ENCODE data around the gene OTUD7B. TPM values are rescaled to one million over a fixed set of nuclear protein-coding genes. Genes with fewer than 3 reads are reported as not detected.

The OTUD7B gene
- total RNA-seq, 1 experiment from 2014 or later = 11.9 TPM

GRCh38 chr1:150008699-150009098 is 1.8 kb downstream of the OTUD7B start:
- in situ Hi-C loops (cut with HindIII; ENCODE audit: low sequenced_read_pairs) = no loop called here
- no peak for DNase-seq (ENCODE audit: low spot score)

- DNase-seq (ENCODE audit: low spot score) = no peak
- in situ Hi-C loops (cut with HindIII; ENCODE audit: low sequenced_read_pairs) = no loop called here
Observed at GRCh38 chr1:150006881-150007421, 3.6 kb downstream of the OTUD7B start.

GRCh38 chr1:150005606-150006005 is 4.9 kb downstream of the OTUD7B start:
- DNase-seq (ENCODE audit: low spot score) = no peak
- in situ Hi-C loops (cut with HindIII; ENCODE audit: low sequenced_read_pairs) = no loop called here

- DNase-seq (ENCODE audit: low spot score) = no peak
- in situ Hi-C loops (cut with HindIII; ENCODE audit: low sequenced_read_pairs) = no loop called here
Observed at GRCh38 chr1:150003801-150004200, 6.7 kb downstream of the OTUD7B start.

- in situ Hi-C loops (cut with HindIII; ENCODE audit: low sequenced_read_pairs) = no loop called here
- no peak for DNase-seq (ENCODE audit: low spot score)
Observed at GRCh38 chr1:150002217-150002616, 8.3 kb downstream of the OTUD7B start.

GRCh38 chr1:150001415-150001814 is 9.1 kb downstream of the OTUD7B start:
- DNase-seq (ENCODE audit: low spot score) = peak; percentile 25
- in situ Hi-C loops (cut with HindIII; ENCODE audit: low sequenced_read_pairs) = no loop called here

- DNase-seq (ENCODE audit: low spot score) = no peak
Observed at GRCh38 chr1:149997585-149998262, 12.8 kb downstream of the OTUD7B start.

GRCh38 chr1:149995927-149996326 is 14.6 kb downstream of the OTUD7B start:
- in situ Hi-C loops (cut with HindIII; ENCODE audit: low sequenced_read_pairs) = no loop called here
- DNase-seq (ENCODE audit: low spot score) = no peak

More at GRCh38 chr1:149997585-149998262, 12.8 kb downstream of the OTUD7B start:
- in situ Hi-C loops (cut with HindIII; ENCODE audit: low sequenced_read_pairs) = no loop called here

- in situ Hi-C loops (cut with HindIII; ENCODE audit: low sequenced_read_pairs) = no loop called here
Observed at GRCh38 chr1:149993764-149994163, 16.8 kb downstream of the OTUD7B start.

GRCh38 chr1:149993181-149993580 is 17.3 kb downstream of the OTUD7B start:
- in situ Hi-C loops (cut with HindIII; ENCODE audit: low sequenced_read_pairs) = no loop called here
- no peak for DNase-seq (ENCODE audit: low spot score)

More at GRCh38 chr1:149993764-149994163, 16.8 kb downstream of the OTUD7B start:
- DNase-seq (ENCODE audit: low spot score) = no peak

GRCh38 chr1:149987297-149987595 is 23.3 kb downstream of the OTUD7B start:
- in situ Hi-C loops (cut with HindIII; ENCODE audit: low sequenced_read_pairs) = no loop called here
- DNase-seq (ENCODE audit: low spot score) = no peak

GRCh38 chr1:149986486-149987296 is 23.8 kb downstream of the OTUD7B start:
- in situ Hi-C loops (cut with HindIII; ENCODE audit: low sequenced_read_pairs) = no loop called here
- no peak for DNase-seq (ENCODE audit: low spot score)

GRCh38 chr1:149979972-149980540 is 30.5 kb downstream of the OTUD7B start:
- DNase-seq (ENCODE audit: low spot score) = no peak
- in situ Hi-C loops (cut with HindIII; ENCODE audit: low sequenced_read_pairs) = no loop called here

- no peak for DNase-seq (ENCODE audit: low spot score)
Observed at GRCh38 chr1:149979245-149979971, 31.1 kb downstream of the OTUD7B start.

GRCh38 chr1:149978547-149979023 is 31.9 kb downstream of the OTUD7B start:
- DNase-seq (ENCODE audit: low spot score) = no peak
- in situ Hi-C loops (cut with HindIII; ENCODE audit: low sequenced_read_pairs) = no loop called here

More at GRCh38 chr1:149979245-149979971, 31.1 kb downstream of the OTUD7B start:
- in situ Hi-C loops (cut with HindIII; ENCODE audit: low sequenced_read_pairs) = no loop called here

- in situ Hi-C loops (cut with HindIII; ENCODE audit: low sequenced_read_pairs) = no loop called here
- no peak for DNase-seq (ENCODE audit: low spot score)
Observed at GRCh38 chr1:149977345-149977744, 33.2 kb downstream of the OTUD7B start.

GRCh38 chr1:149972547-149972946 is 38.0 kb downstream of the OTUD7B start:
- no peak for DNase-seq (ENCODE audit: low spot score)
- in situ Hi-C loops (cut with HindIII; ENCODE audit: low sequenced_read_pairs) = no loop called here

GRCh38 chr1:149967646-149968045 is 42.9 kb downstream of the OTUD7B start:
- no peak for DNase-seq (ENCODE audit: low spot score)
- in situ Hi-C loops (cut with HindIII; ENCODE audit: low sequenced_read_pairs) = no loop called here

- in situ Hi-C loops (cut with HindIII; ENCODE audit: low sequenced_read_pairs) = no loop called here
- peak; percentile 32 for DNase-seq (ENCODE audit: low spot score)
Observed at GRCh38 chr1:149967041-149967440, 43.5 kb downstream of the OTUD7B start.
